Endothelial cell of hepatic sinusoid (primary cell): ENCODE data around the gene RAB20.
"Not testable (repeated sequence)": the region's sequence is repeated elsewhere in the genome, so short reads cannot be mapped to it uniquely, and the experiment has no call there.

ENCODE experiments used
- in situ Hi-C: cut with HindIII; loops from 2 replicates; pipeline ENCODE4 v1.10.0; 2017; ENCODE audit warnings: low sequenced_read_pairs

RAB20 gene

GRCh38 chr13:110555601-110556223, 5.8 kb downstream of the RAB20 start:
- in situ Hi-C loops, result no loop called here

- in situ Hi-C loops, result no loop called here
These were observed 6.6 kb downstream of the RAB20 start for GRCh38 chr13:110554946-110555345.

- in situ Hi-C loops, result no loop called here
These were observed 7.2 kb downstream of the RAB20 start for GRCh38 chr13:110554227-110554836.

GRCh38 chr13:110553417-110553816, 8.1 kb downstream of the RAB20 start:
- in situ Hi-C loops, result no loop called here

- in situ Hi-C loops, result no loop called here
These were observed 8.8 kb downstream of the RAB20 start for GRCh38 chr13:110552767-110553166.

- in situ Hi-C loops, result no loop called here
These were observed 10.2 kb downstream of the RAB20 start for GRCh38 chr13:110551284-110551683.

- in situ Hi-C loops, result loop anchor here (10.0 kb wide), 1 partner anchor 395 kb away; no protein-coding TSS in a partner anchor
These were observed 11.7 kb downstream of the RAB20 start for GRCh38 chr13:110549795-110550160.

GRCh38 chr13:110548891-110549794, 12.4 kb downstream of the RAB20 start:
- in situ Hi-C loops, result loop anchor here (10.0 kb wide), 1 partner anchor 394 kb away; no protein-coding TSS in a partner anchor

- in situ Hi-C loops, result loop anchor here (10.0 kb wide), 1 partner anchor 392 kb away; no protein-coding TSS in a partner anchor
These were observed 14.6 kb downstream of the RAB20 start for GRCh38 chr13:110546926-110547325.

GRCh38 chr13:110546378-110546777, 15.1 kb downstream of the RAB20 start:
- in situ Hi-C loops, result loop anchor here (10.0 kb wide), 1 partner anchor 392 kb away; no protein-coding TSS in a partner anchor

GRCh38 chr13:110542169-110542796, 19.2 kb downstream of the RAB20 start:
- in situ Hi-C loops, result loop anchor here (5.0 to 10.0 kb wide), 2 partner anchors 35 to 387 kb away; no protein-coding TSS in a partner anchor

GRCh38 chr13:110541526-110541920, 20.0 kb downstream of the RAB20 start:
- in situ Hi-C loops, result loop anchor here (5.0 to 10.0 kb wide), 2 partner anchors 34 to 387 kb away; no protein-coding TSS in a partner anchor

GRCh38 chr13:110540871-110541525, 20.5 kb downstream of the RAB20 start:
- in situ Hi-C loops, result loop anchor here (5.0 to 10.0 kb wide), 2 partner anchors 34 to 386 kb away; no protein-coding TSS in a partner anchor

- in situ Hi-C loops, result loop anchor here (5.0 to 10.0 kb wide), 2 partner anchors 33 to 385 kb away; no protein-coding TSS in a partner anchor
These were observed 21.6 kb downstream of the RAB20 start for GRCh38 chr13:110539894-110540293.

GRCh38 chr13:110538632-110539031, 22.9 kb downstream of the RAB20 start:
- in situ Hi-C loops, result no loop called here

- in situ Hi-C loops, result no loop called here
These were observed 25.4 kb downstream of the RAB20 start for GRCh38 chr13:110536006-110536693.

GRCh38 chr13:110535526-110535925, 26.0 kb downstream of the RAB20 start:
- in situ Hi-C loops, result no loop called here

- in situ Hi-C loops, result no loop called here
These were observed 27.5 kb downstream of the RAB20 start for GRCh38 chr13:110533771-110534670.

GRCh38 chr13:110532258-110532657, 29.3 kb downstream of the RAB20 start:
- in situ Hi-C loops, result not testable (repeated sequence)
